Uterus (tissue), 2 donors: ENCODE measurements around the gene ZNF813.
"Not testable (repeated sequence)": the region's sequence is repeated elsewhere in the genome, so short reads cannot be mapped to it uniquely, and the experiment has no call there.

ENCODE experiments used
- POLR2A ChIP-seq, 2 donors: fragments of 450-650 bp; IDR thresholded peaks; one replicate each; pipeline ENCODE4 v1.6.1; 2016; ENCODE audit warnings: antibody characterized with exemption in 2 of 2, mild to moderate bottlenecking in 1 of 2, moderate library complexity in 1 of 2
- TF ChIP-seq, protein P1 (sequence below), 4 experiments: fragments of 200-600 bp in 2 of 4; fragments of 450-650 bp in 2 of 4; sonication (generic) in 2 of 4; IDR thresholded peaks; one replicate each; pipeline ENCODE4 v1.5.1; 2016 to 2019; ENCODE audit warnings: antibody characterized with exemption in 4 of 4, mild to moderate bottlenecking in 2 of 4, moderate library complexity in 1 of 4

DNA sequence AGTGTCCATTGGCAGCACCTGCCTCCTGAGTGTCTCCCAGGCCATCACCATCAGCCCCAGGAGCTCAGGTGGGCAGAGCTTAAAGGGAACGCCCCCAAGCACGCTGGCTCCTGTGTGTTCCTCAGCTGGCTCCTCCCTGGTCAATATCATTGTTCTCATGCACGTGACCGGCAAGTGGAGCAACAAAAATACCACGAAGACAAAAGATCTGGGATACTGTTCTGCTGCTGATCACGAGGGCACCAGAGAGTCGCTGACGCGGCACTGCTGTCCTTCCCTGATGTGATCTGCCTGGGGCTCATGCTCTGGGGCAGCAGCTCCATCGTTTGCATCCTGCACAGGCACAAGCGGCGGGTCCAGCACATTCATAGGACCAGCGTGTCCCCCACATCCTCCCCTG is 44.5 kb upstream of the ZNF813 start:
- TF ChIP-seq, protein P1, sequence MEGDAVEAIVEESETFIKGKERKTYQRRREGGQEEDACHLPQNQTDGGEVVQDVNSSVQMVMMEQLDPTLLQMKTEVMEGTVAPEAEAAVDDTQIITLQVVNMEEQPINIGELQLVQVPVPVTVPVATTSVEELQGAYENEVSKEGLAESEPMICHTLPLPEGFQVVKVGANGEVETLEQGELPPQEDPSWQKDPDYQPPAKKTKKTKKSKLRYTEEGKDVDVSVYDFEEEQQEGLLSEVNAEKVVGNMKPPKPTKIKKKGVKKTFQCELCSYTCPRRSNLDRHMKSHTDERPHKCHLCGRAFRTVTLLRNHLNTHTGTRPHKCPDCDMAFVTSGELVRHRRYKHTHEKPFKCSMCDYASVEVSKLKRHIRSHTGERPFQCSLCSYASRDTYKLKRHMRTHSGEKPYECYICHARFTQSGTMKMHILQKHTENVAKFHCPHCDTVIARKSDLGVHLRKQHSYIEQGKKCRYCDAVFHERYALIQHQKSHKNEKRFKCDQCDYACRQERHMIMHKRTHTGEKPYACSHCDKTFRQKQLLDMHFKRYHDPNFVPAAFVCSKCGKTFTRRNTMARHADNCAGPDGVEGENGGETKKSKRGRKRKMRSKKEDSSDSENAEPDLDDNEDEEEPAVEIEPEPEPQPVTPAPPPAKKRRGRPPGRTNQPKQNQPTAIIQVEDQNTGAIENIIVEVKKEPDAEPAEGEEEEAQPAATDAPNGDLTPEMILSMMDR (IDR thresholded peaks at IDR 0.05): not testable (repeated sequence)
- not testable (repeated sequence) for TF ChIP-seq POLR2A (IDR thresholded peaks at IDR 0.05)
